ENCODE results near the gene SPATA1.

SPATA1 gene

DNA sequence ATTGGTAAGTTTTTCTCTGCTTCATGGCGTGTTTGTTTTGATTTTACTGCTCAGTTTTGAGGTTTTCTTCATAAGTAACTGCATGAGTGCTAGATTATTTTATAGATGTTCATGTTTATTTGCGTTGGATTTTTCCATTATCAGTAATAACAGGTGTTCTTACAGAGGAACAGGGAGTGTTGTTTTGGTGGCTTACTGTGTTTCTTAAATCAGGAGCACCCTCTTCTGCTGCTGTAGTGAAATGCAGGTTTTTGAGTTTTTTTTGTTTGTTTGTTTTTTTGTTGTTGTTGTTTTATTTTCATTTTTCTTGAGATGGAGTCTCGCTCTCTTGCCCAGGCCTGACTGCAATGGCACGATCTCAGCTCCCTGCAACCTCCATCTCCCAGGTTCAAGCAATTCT lies 35.5 kb downstream of the SPATA1 start:
- H3K27me3 Mint-ChIP-seq (ENCODE audit: low read depth, poor library complexity) = no peaks in the 10 kb centered on the region
- no peaks in the 10 kb centered on the region for H3K4me1 Mint-ChIP-seq
- peaks cover 33% of the 10 kb centered on the region for H3K36me3 Mint-ChIP-seq (ENCODE audit: low read depth)
- no peak overlapping the region for H3K4me3 Mint-ChIP-seq
- TF ChIP-seq, protein P1, sequence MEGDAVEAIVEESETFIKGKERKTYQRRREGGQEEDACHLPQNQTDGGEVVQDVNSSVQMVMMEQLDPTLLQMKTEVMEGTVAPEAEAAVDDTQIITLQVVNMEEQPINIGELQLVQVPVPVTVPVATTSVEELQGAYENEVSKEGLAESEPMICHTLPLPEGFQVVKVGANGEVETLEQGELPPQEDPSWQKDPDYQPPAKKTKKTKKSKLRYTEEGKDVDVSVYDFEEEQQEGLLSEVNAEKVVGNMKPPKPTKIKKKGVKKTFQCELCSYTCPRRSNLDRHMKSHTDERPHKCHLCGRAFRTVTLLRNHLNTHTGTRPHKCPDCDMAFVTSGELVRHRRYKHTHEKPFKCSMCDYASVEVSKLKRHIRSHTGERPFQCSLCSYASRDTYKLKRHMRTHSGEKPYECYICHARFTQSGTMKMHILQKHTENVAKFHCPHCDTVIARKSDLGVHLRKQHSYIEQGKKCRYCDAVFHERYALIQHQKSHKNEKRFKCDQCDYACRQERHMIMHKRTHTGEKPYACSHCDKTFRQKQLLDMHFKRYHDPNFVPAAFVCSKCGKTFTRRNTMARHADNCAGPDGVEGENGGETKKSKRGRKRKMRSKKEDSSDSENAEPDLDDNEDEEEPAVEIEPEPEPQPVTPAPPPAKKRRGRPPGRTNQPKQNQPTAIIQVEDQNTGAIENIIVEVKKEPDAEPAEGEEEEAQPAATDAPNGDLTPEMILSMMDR (IDR thresholded peaks at IDR 0.05) = no peak
- peak overlapping the region; percentile 39 for H3K27ac Mint-ChIP-seq
- H3K9me3 Mint-ChIP-seq = no peaks in the 10 kb centered on the region
- no peak for DNase-seq

DNA sequence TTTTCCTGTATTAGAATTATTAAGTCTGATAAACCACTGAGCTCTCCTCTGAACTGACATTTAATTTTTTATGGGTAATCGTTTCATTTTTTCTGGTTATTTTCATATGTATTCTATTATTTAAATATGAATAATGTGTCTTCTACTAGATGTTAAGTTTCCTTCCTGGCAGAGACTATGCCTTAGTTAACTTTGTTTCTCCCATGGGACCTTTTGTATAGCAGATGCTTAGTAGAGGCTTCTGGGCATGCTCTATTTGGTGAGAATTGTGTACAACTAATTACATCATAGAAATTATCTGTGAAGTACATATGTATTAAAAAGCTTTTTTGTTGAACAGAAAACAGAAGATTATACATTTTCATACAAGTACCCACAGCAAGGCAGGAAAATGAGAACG lies 44.6 kb downstream of the SPATA1 start:
- Mint-ChIP-seq H3K4me3 (no peak overlapping the region), H3K9me3 (no peaks in the 10 kb centered on the region), H3K27me3 (ENCODE audit: low read depth, poor library complexity) (no peaks in the 10 kb centered on the region), H3K4me1 (no peaks in the 10 kb centered on the region), H3K27ac (no peak overlapping the region), H3K36me3 (ENCODE audit: low read depth) (peaks cover 5% of the 10 kb centered on the region)
- no peak for DNase-seq
- TF ChIP-seq, protein P1 (IDR thresholded peaks at IDR 0.05) = no peak

DNA sequence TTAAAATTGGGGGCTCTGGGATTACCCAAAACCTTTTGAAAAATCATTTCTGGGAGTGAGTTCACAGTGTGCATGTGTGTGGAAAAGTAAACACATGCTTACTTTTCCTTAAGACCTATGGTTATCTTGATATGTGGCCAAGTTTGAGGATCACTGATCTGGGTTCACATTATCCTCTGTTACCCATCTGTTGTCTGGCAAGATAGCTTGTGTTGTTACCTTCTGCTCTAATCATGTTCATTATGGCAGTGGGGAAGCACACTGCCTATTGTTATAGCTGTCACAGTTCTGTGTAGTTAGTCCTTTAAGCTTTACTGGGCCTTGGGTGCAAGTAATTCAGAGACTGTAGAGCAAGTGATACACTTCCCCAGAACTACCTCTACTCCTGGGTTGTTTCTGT lies 63.0 kb downstream of the SPATA1 start:
- no peak for DNase-seq
- TF ChIP-seq, protein P1 (IDR thresholded peaks at IDR 0.05) = no peak
- Mint-ChIP-seq H3K27me3 (ENCODE audit: low read depth, poor library complexity) (no peaks in the 10 kb centered on the region), H3K36me3 (ENCODE audit: low read depth) (peaks cover 37% of the 10 kb centered on the region), H3K9me3 (peaks cover 3% of the 10 kb centered on the region), H3K4me1 (peaks cover 33% of the 10 kb centered on the region), H3K4me3 (no peak overlapping the region), H3K27ac (no peak overlapping the region)

DNA sequence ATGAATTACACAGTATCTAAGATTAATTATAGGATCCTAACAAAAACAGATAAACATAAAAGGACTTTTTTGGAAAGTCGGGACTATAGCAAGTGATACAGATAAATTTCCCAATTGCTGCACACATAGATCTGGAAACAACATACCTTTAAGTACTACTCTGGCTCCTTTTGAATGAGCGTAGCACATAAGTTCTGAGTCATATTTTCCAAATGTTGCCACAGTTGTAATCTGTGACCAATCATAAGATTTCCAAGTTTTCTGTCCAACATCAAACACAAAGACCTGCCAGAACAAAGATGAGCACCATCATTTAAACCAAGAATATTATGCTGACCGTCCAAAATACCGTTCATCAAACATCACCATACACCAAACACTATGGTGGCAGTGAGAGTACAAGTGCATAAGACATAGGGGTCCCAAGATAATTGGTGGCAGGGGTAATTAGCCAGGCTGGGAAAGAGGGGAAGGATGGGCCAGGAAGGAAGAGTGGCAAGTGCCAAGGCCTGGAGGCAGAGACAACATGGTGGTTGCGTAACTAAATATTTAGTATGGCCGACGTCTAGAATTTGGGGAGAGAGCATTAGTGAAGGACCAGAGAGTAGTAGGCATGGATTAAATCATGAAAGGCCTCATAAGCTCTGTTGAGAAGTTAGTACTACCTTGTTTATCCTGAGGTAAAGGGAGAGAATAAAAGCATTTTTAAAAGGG lies 64.4 kb downstream of the SPATA1 start:
- H3K27ac Mint-ChIP-seq = no peak overlapping the region
- H3K36me3 Mint-ChIP-seq (ENCODE audit: low read depth) = peaks cover 37% of the 10 kb centered on the region
- no peak for DNase-seq
- peaks cover 4% of the 10 kb centered on the region for H3K27me3 Mint-ChIP-seq (ENCODE audit: low read depth, poor library complexity)
- peak overlapping the region; percentile 5 for H3K4me3 Mint-ChIP-seq
- H3K9me3 Mint-ChIP-seq = peaks cover 3% of the 10 kb centered on the region
- TF ChIP-seq, protein P1 (IDR thresholded peaks at IDR 0.05) = no peak
- peaks cover 38% of the 10 kb centered on the region for H3K4me1 Mint-ChIP-seq

DNA sequence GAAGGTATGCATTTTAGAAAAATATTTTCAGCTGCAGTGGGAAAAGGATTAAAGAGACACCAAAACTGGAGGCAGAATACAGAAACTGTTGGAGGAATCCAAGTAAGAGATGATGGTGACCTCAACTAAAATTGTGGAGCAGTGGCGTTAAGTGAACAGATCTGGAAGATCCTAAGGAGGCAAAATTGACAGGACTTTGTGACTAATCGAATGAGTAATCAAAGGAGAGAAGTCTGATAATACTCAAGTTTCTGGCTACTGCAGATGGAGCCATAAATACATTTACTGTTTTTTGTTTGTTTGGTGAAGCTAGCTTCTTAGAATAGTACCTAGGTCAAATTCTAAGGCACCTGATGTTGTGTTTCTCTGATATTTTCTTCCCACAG lies 65.0 kb downstream of the SPATA1 start:
- peaks cover 37% of the 10 kb centered on the region for H3K36me3 Mint-ChIP-seq (ENCODE audit: low read depth)
- H3K27me3 Mint-ChIP-seq (ENCODE audit: low read depth, poor library complexity) = peaks cover 4% of the 10 kb centered on the region
- peaks cover 38% of the 10 kb centered on the region for H3K4me1 Mint-ChIP-seq
- peak overlapping the region; percentile 5 for H3K4me3 Mint-ChIP-seq
- H3K9me3 Mint-ChIP-seq = peaks cover 3% of the 10 kb centered on the region
- TF ChIP-seq, protein P1 (IDR thresholded peaks at IDR 0.05) = no peak
- no peak for DNase-seq
- H3K27ac Mint-ChIP-seq = no peak overlapping the region

DNA sequence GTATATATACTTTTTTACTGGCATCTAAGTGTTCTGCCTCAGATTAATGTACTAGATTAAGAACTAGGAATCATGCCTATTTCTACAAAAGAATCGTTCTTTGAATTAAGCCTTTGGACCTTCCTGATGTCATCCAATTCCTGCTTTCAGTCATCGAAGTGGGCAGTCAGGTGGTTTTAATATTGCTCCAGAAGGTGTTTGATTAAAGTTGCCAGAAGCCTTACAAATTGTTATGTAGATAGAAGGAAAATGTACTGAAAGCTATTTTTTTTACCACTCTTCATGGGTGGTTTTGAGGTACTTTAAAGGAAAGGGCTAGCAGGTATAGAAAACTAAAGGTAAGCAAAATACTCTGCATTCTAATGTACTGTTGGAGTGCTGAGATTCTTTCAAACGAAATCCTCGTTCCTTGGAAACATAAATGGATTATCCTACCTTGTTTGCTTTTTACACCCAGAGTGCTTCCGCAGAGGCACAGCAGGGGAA lies 67.3 kb downstream of the SPATA1 start:
- Mint-ChIP-seq H3K4me1 (peaks cover 38% of the 10 kb centered on the region), H3K4me3 (peak overlapping the region; percentile 93), H3K27ac (peak overlapping the region; percentile 92), H3K27me3 (ENCODE audit: low read depth, poor library complexity) (peaks cover 4% of the 10 kb centered on the region), H3K9me3 (peaks cover 3% of the 10 kb centered on the region), H3K36me3 (ENCODE audit: low read depth) (peaks cover 25% of the 10 kb centered on the region)
- TF ChIP-seq, protein P1 (IDR thresholded peaks at IDR 0.05) = no peak
- DNase-seq = no peak
